HG03460 (cell line): ENCODE data around the gene MAP3K4.

Source experiments
- ATAC-seq: cut with Tn5 transposase; IDR thresholded peaks from one replicate; pipeline ENCODE4 v1.9.1; 2021; ENCODE audit not compliant: unreplicated experiment

Gene MAP3K4

DNA sequence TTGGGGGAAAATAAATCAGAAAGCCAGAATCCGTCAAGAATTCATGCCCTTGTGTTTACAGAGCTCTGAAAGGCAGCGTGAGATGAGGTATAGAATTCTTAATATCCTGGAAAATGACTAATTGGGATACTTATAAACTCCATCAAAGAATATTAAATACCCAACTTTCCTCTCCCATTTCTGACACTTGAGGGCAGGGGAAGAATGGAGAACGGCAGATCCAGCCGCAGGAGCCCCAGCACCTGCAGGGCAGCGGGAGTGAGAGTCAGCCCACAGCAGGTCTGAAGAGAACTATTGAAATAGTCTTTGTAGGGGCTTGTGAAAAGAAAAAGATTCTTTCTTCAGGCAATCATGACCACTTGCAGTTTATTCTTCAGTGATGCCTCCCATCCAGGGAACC lies 175.1 kb downstream of the MAP3K4 start:
- ATAC-seq: no peak
